Measurements from ENCODE around the gene SNF8.

- TF ChIP-seq CTCF (IDR thresholded peaks at IDR 0.05) (no peak), POLR2A (IDR thresholded peaks at IDR 0.05) (peak; percentile 20)
Measured at GRCh38 chr17:48944515-48945260, at the start of gene SNF8.

All from breast epithelium (tissue), 3 donors.